ENCODE results near the gene CST8.

DNA sequence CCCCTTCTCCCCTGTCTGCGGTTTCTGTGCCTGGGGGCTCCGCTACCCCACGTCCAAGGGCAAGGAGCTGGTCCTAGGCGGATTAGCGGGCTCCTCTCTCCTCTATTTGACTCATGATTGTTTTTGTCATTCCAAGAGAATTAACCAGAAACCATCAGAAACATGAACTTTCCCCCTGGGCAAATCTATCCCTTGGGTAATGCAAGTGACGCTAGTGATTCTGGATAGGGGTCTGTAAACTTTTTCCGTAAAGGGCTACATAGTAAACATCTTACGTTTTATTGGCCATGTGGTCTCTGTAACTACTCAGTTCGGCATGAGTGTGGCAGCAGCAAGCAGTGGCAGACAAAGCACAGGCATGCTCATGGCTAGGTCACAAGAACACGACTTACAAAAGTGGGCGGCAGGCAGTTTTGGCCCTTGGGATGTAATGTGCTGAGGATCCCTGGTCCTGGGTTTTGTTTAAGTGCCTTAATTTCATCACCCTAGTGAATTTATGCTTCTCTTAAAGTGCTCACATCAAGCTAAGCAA lies 38.9 kb upstream of the CST8 start:
- TF ChIP-seq CEBPB (IDR thresholded peaks at IDR 0.05), result no peak
- no peak for TF ChIP-seq EHMT2 (IDR thresholded peaks at IDR 0.05; ENCODE audit: low read depth)
- no peak for TF ChIP-seq RAD21 (conservative IDR thresholded peaks at IDR 0.05 in 1 of 2, IDR thresholded peaks at IDR 0.05 in 1 of 2)
- TF ChIP-seq CTCF (IDR thresholded peaks at IDR 0.05), result no peak
- no peak for TF ChIP-seq RARB (CRISPR knock-in tag; IDR thresholded peaks at IDR 0.05)
- TF ChIP-seq REST (IDR thresholded peaks at IDR 0.05), result no peak
- TF ChIP-seq EP300 (IDR thresholded peaks at IDR 0.05), result no peak
- TF ChIP-seq POLR2A (IDR thresholded peaks at IDR 0.05; ENCODE audit: low read length), result no peak
- TF ChIP-seq, protein P1, sequence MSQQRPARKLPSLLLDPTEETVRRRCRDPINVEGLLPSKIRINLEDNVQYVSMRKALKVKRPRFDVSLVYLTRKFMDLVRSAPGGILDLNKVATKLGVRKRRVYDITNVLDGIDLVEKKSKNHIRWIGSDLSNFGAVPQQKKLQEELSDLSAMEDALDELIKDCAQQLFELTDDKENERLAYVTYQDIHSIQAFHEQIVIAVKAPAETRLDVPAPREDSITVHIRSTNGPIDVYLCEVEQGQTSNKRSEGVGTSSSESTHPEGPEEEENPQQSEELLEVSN (IDR thresholded peaks at IDR 0.05; ENCODE audit: borderline replicate concordance, low read depth), result no peak
- no peak for TF ChIP-seq MAX (IDR thresholded peaks at IDR 0.05)
- no peak for TF ChIP-seq RNF2 (IDR thresholded peaks at IDR 0.05; ENCODE audit: borderline replicate concordance, low read depth)

Measured in A549 (cell line).